GM19397 (cell line): Measurements from ENCODE around the gene RGS6.

Source experiments
- ATAC-seq: cut with Tn5 transposase; IDR thresholded peaks from one replicate; pipeline ENCODE4 v1.9.1; 2021; ENCODE audit warnings: mild to moderate bottlenecking, moderate library complexity; ENCODE audit not compliant: unreplicated experiment

Gene RGS6

DNA sequence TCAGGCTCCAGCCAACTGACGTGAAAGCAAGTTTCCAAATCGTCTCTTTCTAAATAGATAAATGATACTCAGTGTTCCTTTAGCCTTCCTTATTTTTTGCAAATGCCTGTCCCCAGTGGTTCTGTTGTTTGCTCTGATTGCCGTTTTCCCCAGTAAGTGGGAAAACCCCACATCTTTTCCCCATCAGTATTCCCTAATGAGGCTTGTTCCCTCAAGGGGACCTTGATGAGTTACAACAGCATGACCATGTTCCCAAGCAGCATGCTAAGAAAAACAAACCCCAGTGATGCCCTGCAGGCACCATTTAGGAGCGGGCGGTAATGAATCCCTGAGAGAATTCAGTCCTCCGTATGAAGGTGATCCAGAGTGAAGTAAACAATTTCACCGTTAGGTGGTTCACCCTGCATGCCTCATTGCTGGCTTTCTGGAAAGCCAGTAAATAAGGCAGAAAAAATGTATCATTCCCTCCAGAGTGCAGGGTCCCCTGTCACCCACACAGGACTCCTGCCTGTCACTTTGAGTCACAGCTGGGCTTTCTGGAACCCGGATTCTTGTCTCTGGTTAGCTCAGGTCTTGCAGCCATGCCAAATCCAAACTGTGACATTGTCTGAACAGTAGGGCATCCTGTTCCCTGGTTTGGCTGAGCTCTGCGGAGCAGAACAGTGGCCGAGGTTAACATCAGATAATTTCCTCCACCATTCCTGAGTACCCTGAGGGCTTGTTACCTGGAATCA is 222.6 kb downstream of the RGS6 start:
- no peak for ATAC-seq

- ATAC-seq = no peak
Observed at GRCh38 chr14:72155379-72155993, 223.3 kb downstream of the RGS6 start.

GRCh38 chr14:72164420-72165228 is 232.4 kb downstream of the RGS6 start:
- ATAC-seq = no peak

DNA sequence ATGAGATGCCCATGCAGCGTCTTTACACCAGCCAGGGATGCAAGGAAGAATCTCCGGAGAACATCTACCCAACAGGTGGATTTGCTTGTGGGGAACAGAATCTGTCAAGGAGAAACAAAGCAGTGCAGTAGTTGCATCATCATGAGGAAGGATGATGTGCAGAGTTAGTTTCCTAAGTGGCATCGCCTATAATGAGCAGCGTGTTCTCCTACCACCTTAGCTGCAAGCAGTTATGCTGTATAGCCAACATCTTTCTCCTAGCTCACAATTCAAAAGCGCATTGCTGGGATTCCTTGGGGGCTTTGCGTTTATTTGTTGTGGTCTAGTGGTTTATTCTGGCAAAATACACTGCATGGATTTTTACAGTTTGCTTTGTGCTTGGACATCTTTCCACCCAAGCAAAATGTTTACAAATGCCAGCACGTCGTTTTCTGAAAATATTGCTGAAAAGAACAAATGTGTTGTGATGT is 233.0 kb downstream of the RGS6 start:
- no peak for ATAC-seq

DNA sequence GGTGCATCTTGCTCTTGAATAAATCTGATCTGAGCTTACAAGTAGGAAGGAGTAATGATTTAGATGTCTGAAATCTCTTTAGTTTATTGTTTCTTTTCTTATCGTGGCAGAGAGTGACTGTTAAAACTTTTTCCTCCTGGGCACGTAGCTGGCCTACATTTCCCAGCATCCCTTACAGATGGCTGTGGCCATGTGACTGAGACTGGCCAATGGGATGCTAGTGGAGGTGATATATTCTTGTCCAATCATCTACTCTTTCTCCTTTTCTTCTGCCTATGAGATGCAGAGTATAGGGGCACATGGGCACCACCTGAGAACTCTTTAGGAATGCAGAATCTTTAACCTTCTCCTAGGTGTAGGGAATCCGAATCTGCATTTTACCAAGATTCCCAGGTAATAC is 237.3 kb downstream of the RGS6 start:
- ATAC-seq = no peak

DNA sequence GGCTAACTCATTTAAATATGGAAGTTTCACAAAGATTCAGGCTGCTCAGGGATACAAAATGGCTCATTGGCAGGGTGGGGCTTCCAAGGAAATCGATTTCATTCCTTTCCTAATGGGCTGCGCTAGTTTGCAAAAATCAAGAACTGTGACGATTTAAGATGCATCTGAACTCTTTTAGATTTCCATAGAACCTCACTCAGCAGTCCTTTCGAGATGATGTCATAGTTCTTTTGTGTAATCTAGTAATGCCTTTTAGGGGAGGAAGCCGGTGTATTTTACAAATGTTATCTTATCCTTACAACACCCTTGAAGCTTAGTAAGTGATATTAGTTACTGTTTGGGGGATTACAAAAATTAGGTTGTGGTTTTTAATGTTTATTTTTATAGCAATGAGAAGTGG is 239.8 kb downstream of the RGS6 start:
- ATAC-seq = no peak

GRCh38 chr14:72172597-72172996 is 240.4 kb downstream of the RGS6 start:
- no peak for ATAC-seq

- ATAC-seq = no peak
Observed at GRCh38 chr14:72173038-72173720, 240.9 kb downstream of the RGS6 start.

GRCh38 chr14:72177251-72177650 is 245.0 kb downstream of the RGS6 start:
- ATAC-seq = no peak

DNA sequence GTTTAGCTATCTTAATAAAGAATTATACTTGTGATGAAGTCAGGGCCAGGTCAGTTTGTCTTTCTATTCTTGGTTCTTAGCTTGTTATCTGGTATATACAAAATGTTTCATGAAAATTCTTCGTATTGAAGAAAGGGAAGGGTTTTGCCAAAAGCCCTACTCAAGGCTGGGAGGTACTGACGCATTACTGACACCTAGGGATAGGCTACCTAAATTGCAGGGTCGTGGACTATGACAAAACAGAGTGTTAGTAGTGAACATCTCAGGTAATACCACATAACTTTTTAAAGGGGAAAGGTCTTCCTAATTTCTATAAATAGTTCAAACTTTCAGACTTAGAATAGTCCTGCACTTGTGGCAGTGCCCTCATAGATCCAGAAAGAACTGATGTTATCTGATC is 246.3 kb downstream of the RGS6 start:
- ATAC-seq = no peak

DNA sequence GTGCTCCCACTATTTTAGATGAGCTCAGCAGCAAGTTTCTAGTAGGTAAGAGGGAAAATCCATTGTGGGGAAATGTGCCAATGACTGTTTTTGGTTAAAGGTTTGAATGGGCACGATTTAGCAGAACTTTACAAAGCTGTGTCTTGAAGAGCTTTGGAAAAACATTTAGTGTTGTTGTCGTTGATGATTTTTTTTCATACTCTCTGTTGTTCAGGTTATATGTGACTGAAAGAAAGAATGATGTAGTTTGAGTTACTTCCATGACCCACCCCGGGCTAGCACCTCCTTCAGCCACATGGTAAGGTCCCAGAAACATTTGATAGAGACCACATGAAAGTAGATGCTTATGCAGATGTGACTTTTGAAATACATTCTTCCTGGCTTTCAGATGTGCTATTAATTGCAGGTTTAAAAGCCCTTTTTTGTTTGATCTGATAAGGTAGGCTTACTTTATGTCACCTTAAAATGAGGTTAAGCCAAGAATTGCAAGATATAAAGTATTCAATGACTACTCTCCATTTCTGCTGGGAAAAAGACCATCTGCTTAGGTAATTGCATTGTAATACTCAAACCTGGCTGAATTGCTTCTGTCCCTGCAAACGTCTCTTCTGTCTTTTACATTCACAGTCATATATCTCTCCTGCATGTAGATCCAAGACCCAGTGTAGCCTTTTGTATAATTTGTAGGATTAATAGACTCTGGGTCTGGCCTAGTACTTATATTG is 250.6 kb downstream of the RGS6 start:
- no peak for ATAC-seq

DNA sequence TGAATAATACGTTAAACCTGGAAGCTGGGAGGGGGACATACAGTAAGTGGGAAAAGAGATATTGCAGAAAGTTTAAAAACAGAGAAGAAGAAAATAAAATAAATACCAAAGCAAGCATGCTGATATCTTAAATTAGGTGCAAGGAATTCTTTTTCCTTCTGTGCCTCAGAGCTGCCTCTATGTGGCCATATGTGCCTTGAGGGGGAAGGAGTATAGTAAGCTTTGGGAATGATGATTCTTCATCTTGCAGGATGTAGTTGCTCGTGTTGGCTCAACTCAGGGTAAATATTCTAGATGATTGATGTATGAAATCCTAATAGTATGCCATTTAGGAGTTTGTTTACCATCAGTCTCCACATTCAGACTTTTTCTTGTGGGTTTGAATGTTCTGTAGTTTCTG is 251.4 kb downstream of the RGS6 start:
- ATAC-seq = no peak

DNA sequence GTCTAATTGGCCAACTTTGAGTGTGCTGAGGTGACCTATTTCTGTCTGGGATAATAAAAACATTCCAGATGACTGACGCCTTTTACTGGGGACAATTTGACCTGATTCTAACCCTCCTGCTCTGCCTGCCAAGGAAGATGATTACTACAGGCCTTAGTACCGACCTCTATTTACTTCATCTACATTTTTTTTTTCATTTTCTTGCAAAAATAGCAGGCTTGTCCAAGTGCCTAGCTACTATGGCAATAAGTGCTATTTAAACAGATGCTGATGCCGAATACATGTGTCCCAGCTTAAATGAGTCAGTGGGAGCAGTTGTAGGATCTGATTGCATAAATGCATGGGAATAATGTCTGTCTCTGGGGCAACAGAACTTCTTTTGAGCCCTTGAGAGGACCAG is 254.3 kb downstream of the RGS6 start:
- ATAC-seq = no peak

DNA sequence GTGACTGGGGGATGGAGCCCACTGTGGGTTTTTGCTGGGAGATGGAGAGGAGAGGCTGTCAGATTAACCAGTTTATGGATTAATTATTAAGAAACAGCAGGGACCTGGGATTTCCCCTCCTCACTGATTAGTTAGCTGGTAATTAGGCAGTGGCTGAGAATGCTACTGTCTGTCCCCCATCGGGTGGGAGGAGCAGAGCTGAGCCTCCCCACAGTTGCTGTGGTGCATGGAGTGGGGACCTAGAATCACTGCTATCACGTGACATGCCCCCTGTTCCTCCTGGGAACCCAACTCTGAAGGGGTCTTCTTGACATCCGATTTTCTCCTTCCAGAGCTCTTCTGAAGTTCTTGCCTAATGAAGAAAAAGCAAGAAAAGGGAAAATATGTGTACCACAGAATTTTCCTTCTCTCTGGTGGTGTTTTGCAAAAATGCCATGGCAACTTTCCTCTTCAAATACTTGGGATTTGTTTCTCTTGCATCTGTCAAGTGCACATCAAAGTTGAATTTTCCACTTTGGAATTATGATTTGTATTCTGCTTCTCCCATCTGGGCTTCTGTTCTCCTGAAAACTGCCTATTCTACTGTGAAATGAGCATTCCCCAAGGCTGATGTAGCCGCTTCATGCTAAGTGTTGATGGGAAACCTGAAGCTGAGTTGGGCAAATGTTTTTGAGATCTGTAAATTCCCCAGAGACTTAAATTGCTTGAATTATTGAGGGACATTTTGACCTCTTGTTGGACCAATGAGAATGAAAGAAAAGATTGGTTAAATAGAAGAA is 264.2 kb downstream of the RGS6 start:
- ATAC-seq = no peak

DNA sequence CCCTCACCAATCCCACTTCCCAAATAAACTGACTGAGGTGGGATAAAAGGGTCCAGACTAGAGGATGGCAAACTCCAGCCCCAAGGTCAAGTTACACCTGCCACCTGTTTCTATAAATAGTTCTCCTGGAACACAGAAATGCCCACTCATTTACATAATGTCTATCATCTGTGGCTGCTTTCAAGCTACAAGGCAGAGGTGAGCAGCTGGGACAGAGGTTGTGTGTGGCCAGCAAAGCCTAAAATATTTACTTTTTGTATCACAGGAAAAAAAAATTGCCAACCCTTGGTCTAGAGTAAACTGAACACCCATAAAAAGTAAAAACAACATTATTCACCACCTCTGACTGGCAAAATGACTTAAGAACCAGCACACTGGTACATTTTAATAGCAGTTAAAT is 269.4 kb downstream of the RGS6 start:
- no peak for ATAC-seq

DNA sequence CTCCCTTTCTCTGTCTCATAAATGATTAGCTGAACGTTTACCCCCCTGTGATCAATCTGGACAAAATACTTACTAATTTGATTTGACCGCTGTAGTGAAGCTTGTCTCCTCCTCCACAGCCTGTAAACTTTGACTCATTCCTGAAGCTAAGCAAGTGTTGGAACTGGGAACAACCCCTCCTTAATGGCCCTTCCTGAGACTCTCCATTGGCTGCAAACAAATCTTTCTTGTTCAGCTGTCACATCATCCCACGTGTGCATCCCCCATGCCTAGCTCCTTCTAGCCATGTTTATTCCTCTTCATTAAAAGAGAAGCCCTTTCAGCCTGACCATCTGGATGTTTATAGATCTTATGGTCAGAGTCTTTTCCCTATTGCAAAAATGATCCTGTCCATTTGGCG is 281.2 kb downstream of the RGS6 start:
- ATAC-seq = no peak

DNA sequence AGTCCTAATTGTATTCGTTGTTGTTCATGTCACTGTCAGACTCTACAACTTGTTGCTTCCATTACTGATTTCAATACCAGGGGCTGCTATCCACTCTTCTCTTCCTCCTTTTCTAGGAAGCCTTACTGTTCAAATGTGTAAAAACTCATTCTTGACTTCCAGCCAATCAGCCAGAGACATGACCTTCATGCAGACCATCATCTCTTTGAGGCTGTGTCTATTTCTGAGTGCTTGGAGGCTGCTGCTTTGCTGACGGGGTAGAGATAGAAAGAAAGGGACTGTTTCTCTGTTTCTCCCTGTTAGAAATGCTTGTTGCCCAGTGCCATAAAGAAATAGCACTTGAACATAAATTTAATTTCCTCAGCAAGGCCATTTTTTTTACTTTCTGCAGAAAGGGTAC is 282.9 kb downstream of the RGS6 start:
- ATAC-seq = no peak

GRCh38 chr14:72217135-72217534 is 284.9 kb downstream of the RGS6 start:
- no peak for ATAC-seq

DNA sequence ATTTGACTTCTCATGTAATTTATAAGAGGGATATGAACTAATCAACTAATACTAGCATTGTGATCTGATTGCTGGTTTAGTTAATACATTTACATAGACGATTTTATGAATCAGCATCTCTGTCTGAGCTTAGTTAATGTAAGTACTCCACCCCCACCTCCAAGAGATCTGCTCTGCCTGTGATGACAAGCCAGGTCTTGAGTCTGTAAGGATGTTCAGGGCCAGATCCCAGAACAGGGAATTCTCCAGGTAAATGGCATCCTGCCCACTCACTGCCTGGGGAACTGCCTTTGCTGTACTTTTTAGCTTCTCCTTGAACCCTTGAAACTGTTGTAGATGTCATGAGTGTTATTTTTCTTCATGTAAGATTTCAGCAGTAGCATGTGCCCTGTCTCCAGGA is 289.8 kb downstream of the RGS6 start:
- no peak for ATAC-seq

DNA sequence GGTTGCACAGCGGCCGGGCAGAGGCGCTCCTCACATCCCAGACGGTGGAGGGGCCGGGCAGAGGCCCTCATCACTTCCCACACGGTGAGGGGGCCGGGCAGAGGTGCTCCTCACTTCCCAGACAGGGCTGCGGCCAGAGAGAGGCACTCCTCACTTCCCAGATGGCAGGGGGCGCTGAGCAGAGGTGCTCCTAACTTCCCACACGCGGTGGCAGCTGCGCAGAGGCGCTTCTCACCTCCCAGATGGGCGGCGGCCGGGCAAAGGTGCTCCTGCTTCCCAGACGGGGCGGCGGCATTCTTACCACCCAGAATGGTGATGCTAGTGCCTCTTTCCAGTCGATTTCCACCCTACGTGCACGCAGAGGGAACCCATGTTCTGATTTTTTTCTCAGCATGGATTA is 304.4 kb downstream of the RGS6 start:
- ATAC-seq = no peak
